Measurements from ENCODE around the gene ATG4D. TPM values are rescaled to one million over a fixed set of nuclear protein-coding genes. Genes with fewer than 3 reads are reported as not detected.

The ATG4D gene

DNA sequence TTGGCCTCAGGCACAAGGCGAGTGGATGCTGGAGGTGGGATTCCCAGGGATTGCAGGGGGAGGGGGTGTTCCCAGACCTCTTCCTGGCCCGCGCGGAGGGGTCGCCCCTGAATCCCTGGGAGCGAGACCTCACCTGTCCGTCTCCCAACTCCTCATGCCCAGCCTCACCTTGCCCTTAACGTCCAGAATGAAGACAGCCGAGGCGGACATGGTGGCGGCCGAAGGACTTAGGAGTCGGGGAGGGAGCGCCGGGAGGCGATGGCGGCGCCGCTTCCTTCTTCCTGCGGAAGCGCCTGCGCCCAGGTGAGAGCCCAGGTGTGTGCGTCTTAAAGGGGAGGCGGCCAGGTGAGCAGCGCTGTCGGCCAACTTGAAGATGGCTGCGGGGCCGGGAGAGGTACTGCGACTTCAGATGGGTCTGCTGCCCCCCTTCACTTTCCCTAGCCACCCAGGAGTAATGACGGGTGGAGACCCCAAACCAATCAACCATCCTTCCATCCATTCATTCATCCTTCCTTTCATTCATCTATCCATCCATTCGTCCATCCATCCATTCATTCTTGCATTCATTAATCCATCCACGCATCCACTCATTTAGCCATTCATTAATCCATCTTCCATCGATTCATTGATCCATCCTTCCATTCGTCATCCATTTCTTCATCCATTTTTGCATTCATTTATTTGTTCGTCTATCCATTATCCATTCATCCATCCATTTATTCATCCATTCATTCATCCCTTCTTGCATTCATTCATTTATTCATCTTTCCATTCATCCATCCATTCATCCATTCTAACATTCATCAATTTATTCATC lies 43.5 kb downstream of the ATG4D start, which contains the start of gene AP1M2:
Gene AP1M2 (minus strand): TSS at position 291 of the 817 bp plus-strand sequence. CDS start 81 bp downstream, at position 210.
- no peak within 1 kb of the TSS for H3K4me2 ChIP-seq (ENCODE audit: low read length)
- no peaks in the 10 kb centered on the region for H3K36me3 ChIP-seq (ENCODE audit: insufficient read depth, low read length)
- H3K27me3 ChIP-seq (ENCODE audit: control insufficient read depth, insufficient read depth, low read length) = peaks cover 29% of the 10 kb centered on the region
- no peak within 1 kb of the TSS for H3K9ac ChIP-seq (ENCODE audit: low read depth, low read length)
- H3K9me3 ChIP-seq (replicated peaks; ENCODE audit: low read length) = no peaks in the 10 kb centered on the region
- H3K4me1 ChIP-seq (ENCODE audit: control insufficient read depth, insufficient read depth, low read length) = no peaks in the 10 kb centered on the region
- H3K4me3 ChIP-seq (ENCODE audit: low read length) = no peak within 1 kb of the TSS

DNA sequence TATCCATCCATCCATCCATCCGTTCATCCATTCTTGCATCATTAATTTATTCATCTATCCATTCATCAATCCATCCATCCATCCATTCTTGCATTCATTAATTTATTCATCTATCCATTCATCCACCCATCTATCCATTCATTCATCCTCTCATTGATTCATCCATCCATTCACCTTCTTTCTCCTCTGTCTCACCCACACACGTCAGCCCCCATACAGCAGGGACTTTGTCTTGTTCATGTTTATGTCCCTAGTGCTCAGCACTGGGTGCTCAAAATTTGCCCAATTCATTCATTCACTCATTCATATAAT lies 44.1 kb downstream of the ATG4D start:
- no peaks in the 10 kb centered on the region for H3K9me3 ChIP-seq (replicated peaks; ENCODE audit: low read length)
- no peaks in the 10 kb centered on the region for H3K36me3 ChIP-seq (ENCODE audit: insufficient read depth, low read length)
- H3K9ac ChIP-seq (ENCODE audit: low read depth, low read length) = no peak overlapping the region
- no peak overlapping the region for H3K4me2 ChIP-seq (ENCODE audit: low read length)
- peaks cover 29% of the 10 kb centered on the region for H3K27me3 ChIP-seq (ENCODE audit: control insufficient read depth, insufficient read depth, low read length)
- no peaks in the 10 kb centered on the region for H3K4me1 ChIP-seq (ENCODE audit: control insufficient read depth, insufficient read depth, low read length)
- no peak overlapping the region for H3K4me3 ChIP-seq (ENCODE audit: low read length)

DNA sequence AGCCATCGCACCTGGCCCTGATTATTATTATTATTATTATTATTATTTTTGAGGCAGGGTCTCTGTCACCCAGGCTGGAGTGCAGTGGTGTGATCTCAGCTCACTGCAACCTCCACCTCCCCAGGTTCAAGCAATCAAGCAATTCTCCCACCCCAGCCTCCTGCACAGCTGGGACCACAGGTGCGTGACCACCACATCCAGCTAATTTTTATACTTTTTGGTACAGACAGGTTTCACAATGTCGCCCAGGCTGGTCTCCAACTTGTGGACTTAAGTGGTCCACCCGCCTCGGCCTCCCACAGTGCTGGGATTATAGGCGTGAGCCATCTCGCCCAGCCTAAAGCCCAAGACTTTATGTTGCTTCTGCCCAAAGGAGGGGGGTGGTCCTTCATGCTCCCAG lies 49.4 kb downstream of the ATG4D start:
- no peaks in the 10 kb centered on the region for H3K4me1 ChIP-seq (ENCODE audit: control insufficient read depth, insufficient read depth, low read length)
- H3K36me3 ChIP-seq (ENCODE audit: insufficient read depth, low read length) = no peaks in the 10 kb centered on the region
- no peaks in the 10 kb centered on the region for H3K9me3 ChIP-seq (replicated peaks; ENCODE audit: low read length)
- H3K9ac ChIP-seq (ENCODE audit: low read depth, low read length) = no peak overlapping the region
- H3K27me3 ChIP-seq (ENCODE audit: control insufficient read depth, insufficient read depth, low read length) = peaks cover 5% of the 10 kb centered on the region
- H3K4me2 ChIP-seq (ENCODE audit: low read length) = no peak overlapping the region
- no peak overlapping the region for H3K4me3 ChIP-seq (ENCODE audit: low read length)

DNA sequence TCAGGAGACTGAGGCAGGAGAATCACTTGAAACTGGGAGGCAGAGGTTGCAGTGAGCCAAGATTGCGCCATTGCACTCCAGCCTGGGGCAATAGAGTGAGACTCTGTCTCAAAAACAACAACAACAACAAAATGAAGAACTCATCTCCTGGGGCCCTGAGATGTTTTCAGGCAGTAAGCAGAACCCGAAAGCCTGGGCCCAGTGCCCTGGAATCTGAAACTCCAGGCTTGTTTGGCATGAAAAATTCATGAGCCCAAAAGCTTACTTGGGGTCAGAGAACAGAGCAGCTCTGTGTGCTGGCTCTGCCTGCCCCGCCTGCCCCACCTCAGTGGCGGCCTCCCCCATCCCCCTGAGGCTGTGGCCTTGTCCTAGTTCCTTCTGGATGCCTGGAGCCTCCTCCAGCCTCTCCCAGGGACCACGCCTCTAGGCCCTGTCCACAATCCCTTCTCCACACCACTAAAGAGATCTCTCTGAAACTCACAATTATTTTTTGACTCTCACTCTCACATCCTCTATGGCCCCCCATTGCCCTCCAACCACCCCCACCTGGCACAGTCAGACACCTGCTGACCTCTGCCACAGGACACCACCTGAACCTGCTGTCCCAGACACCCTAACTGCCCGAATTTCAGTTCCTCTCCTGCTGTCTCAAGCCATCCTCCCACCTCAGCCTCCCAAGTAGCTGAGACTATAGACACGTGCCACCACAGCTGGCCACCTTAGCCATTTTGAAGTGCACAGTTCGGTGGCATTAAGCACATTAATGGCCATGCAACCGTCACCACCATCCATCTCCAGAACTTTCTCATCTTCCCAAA lies 50.3 kb downstream of the ATG4D start:
- peaks cover 9% of the 10 kb centered on the region for H3K27me3 ChIP-seq (ENCODE audit: control insufficient read depth, insufficient read depth, low read length)
- H3K36me3 ChIP-seq (ENCODE audit: insufficient read depth, low read length) = no peaks in the 10 kb centered on the region
- no peak overlapping the region for H3K4me3 ChIP-seq (ENCODE audit: low read length)
- H3K9ac ChIP-seq (ENCODE audit: low read depth, low read length) = no peak overlapping the region
- H3K9me3 ChIP-seq (replicated peaks; ENCODE audit: low read length) = no peaks in the 10 kb centered on the region
- H3K4me1 ChIP-seq (ENCODE audit: control insufficient read depth, insufficient read depth, low read length) = no peaks in the 10 kb centered on the region
- H3K4me2 ChIP-seq (ENCODE audit: low read length) = no peak overlapping the region

DNA sequence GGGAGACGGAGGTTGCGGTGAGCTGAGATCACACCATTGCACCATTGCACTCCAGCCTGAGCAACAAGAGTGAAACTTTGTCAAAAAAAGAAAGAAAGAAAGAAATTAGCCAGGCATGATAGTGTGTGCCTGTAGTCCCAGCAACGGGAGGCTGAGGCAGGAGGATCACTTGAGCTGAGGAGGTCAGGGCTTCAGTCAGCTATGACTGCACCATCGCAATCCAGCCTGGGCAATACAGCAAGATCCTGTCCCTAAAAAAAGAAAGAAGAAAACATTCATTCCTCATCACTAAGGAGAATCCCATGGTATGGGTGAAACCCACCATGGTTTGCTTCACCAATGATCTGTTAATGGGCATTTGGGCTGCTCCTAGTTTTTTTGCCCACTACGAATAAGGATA lies 56.4 kb downstream of the ATG4D start:
- no peak overlapping the region for H3K4me2 ChIP-seq (ENCODE audit: low read length)
- no peak overlapping the region for H3K4me3 ChIP-seq (ENCODE audit: low read length)
- H3K4me1 ChIP-seq (ENCODE audit: control insufficient read depth, insufficient read depth, low read length) = peaks cover 16% of the 10 kb centered on the region
- peaks cover 5% of the 10 kb centered on the region for H3K36me3 ChIP-seq (ENCODE audit: insufficient read depth, low read length)
- H3K9me3 ChIP-seq (replicated peaks; ENCODE audit: low read length) = no peaks in the 10 kb centered on the region
- H3K9ac ChIP-seq (ENCODE audit: low read depth, low read length) = no peak overlapping the region
- peaks cover 18% of the 10 kb centered on the region for H3K27me3 ChIP-seq (ENCODE audit: control insufficient read depth, insufficient read depth, low read length)

DNA sequence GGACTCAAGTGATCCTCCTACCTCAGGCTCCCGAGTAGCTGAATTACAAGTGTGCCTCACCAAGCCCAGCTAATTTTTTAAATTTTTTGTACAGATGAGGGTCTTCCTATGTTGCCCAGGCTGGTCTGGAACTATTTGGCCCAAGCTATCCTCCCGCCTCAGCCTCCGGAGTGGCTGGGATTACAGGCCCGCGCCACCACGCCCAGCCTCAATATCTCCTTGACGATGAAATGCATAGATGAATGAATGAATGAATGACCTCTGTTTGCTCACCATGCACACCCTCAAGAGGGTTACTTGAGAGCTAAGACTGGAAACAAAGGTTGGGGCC lies 58.3 kb downstream of the ATG4D start:
- Histone ChIP-seq H3K9me3 (replicated peaks; ENCODE audit: low read length) (no peaks in the 10 kb centered on the region), H3K4me3 (ENCODE audit: low read length) (no peak overlapping the region), H3K4me2 (ENCODE audit: low read length) (peak overlapping the region; percentile 69), H3K27me3 (ENCODE audit: control insufficient read depth, insufficient read depth, low read length) (peaks cover 18% of the 10 kb centered on the region), H3K4me1 (ENCODE audit: control insufficient read depth, insufficient read depth, low read length) (peaks cover 16% of the 10 kb centered on the region), H3K9ac (ENCODE audit: low read depth, low read length) (no peak overlapping the region), H3K36me3 (ENCODE audit: insufficient read depth, low read length) (peaks cover 5% of the 10 kb centered on the region)

DNA sequence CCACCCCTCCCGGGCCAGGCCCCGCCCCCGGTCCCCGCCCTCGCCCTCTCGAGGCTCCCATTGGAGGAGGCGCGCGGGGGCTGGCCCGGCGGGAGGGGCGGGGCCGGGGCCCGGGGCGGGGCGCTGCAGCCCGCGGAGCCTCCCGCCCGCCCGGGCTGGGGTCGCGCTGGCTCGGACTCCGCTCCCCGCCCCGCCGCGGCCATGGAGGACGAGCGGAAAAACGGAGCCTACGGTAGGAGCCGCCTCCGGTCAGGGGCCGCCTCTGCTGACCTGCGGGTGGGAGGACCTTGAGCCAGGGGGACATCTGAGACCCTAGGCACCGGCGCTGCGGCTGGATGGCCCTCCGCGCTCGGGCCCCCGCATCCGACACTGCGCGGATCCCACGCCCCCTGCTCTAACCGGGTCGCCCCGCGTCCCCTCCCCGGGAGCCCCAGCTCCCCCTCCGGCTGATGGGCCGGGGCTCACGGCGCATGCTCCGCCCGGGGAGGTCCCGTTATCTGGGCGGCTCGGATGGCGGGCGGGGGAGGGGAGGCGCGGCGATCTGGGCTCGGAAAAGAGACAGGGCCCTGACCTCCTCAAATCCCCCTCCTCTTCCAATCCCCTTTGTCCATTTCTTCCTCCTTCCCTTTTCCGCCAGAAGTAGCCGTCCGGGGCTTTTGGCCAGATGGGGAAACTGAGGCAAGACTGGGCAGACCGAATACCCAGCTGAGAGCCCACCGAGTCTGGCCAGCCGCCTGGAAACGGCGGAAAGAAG lies 58.8 kb downstream of the ATG4D start:
- Histone ChIP-seq H3K4me3 (ENCODE audit: low read length) (peak overlapping the region; percentile 93), H3K9me3 (replicated peaks; ENCODE audit: low read length) (no peaks in the 10 kb centered on the region), H3K27me3 (ENCODE audit: control insufficient read depth, insufficient read depth, low read length) (peaks cover 18% of the 10 kb centered on the region), H3K4me1 (ENCODE audit: control insufficient read depth, insufficient read depth, low read length) (peaks cover 16% of the 10 kb centered on the region), H3K36me3 (ENCODE audit: insufficient read depth, low read length) (peaks cover 5% of the 10 kb centered on the region), H3K9ac (ENCODE audit: low read depth, low read length) (peak overlapping the region; percentile 96), H3K4me2 (ENCODE audit: low read length) (peak overlapping the region; percentile 97)

Small RNAs within 50 kb of the gene (small RNA-seq; reads per million reads assigned to genes)
- gene MIR1238 = not detected
- not detected for gene RNU7-140P
